ENCODE data around the gene SMIM8. TPM values are rescaled to one million over a fixed set of nuclear protein-coding genes. Genes with fewer than 3 reads are reported as not detected.

The SMIM8 gene
- total RNA-seq, 1 experiment from 2014 or later, result 6.6 TPM

GRCh38 chr6:87293526-87293925 is 28.9 kb upstream of the SMIM8 start:
- H3K27ac ChIP-seq (ENCODE audit: insufficient read length, low read depth, low read length), result no peak overlapping the region
- H3K4me2 ChIP-seq (ENCODE audit: insufficient read depth, insufficient read length, low read length), result no peak overlapping the region
- Mint-ChIP-seq H3K36me3 (ENCODE audit: insufficient read depth in 1 of 3, low read depth in 3 of 3) (no peaks in the 10 kb centered on the region), H3K4me1 (no peaks in the 10 kb centered on the region), H3K9me3 (no peaks in the 10 kb centered on the region), H3K27ac (no peak overlapping the region; a peak in 1 of 7 replicates), H3K27me3 (ENCODE audit: low read depth) (peaks cover 1% of the 10 kb centered on the region; the same call in 1 of the 2 replicates), H3K4me3 (no peak overlapping the region)
- no peak overlapping the region for H2AFZ ChIP-seq (ENCODE audit: low read length)
- H3K56ac ChIP-seq (ENCODE audit: insufficient read length, low read depth, low read length), result no peak overlapping the region
- H3K27me3 ChIP-seq (ENCODE audit: insufficient read depth, low read length), result no peaks in the 10 kb centered on the region
- no peak for DNase-seq
- H3K4ac ChIP-seq (ENCODE audit: low read depth, low read length), result no peak overlapping the region
- H3K9ac ChIP-seq (ENCODE audit: extremely low read depth, insufficient read length, low read length), result no peak overlapping the region
- H3K23ac ChIP-seq (ENCODE audit: insufficient read length, low read depth, low read length), result no peak overlapping the region
- H2BK5ac ChIP-seq (ENCODE audit: insufficient read length, low read length), result no peak overlapping the region
- no peaks in the 10 kb centered on the region for H3K79me1 ChIP-seq (ENCODE audit: insufficient read depth, low read depth, low read length, poor library complexity, severe bottlenecking)
- H3K14ac ChIP-seq (ENCODE audit: insufficient read depth, low read length), result no peak overlapping the region
- TF ChIP-seq, protein P1, sequence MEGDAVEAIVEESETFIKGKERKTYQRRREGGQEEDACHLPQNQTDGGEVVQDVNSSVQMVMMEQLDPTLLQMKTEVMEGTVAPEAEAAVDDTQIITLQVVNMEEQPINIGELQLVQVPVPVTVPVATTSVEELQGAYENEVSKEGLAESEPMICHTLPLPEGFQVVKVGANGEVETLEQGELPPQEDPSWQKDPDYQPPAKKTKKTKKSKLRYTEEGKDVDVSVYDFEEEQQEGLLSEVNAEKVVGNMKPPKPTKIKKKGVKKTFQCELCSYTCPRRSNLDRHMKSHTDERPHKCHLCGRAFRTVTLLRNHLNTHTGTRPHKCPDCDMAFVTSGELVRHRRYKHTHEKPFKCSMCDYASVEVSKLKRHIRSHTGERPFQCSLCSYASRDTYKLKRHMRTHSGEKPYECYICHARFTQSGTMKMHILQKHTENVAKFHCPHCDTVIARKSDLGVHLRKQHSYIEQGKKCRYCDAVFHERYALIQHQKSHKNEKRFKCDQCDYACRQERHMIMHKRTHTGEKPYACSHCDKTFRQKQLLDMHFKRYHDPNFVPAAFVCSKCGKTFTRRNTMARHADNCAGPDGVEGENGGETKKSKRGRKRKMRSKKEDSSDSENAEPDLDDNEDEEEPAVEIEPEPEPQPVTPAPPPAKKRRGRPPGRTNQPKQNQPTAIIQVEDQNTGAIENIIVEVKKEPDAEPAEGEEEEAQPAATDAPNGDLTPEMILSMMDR (conservative IDR thresholded peaks at IDR 0.05), result no peak
- no peak overlapping the region for H4K91ac ChIP-seq (ENCODE audit: insufficient read length, low read depth, low read length)
- no peaks in the 10 kb centered on the region for H3K23me2 ChIP-seq (ENCODE audit: insufficient read length, low read depth, low read length, poor library complexity, severe bottlenecking)
- H4K5ac ChIP-seq (ENCODE audit: insufficient read length, low read depth, low read length), result no peak overlapping the region
- no peak overlapping the region for H2AK5ac ChIP-seq (ENCODE audit: insufficient read length, low read length)
- H2BK120ac ChIP-seq (ENCODE audit: low read depth, low read length, poor library complexity, severe bottlenecking), result no peak overlapping the region
- no peak overlapping the region for H2BK20ac ChIP-seq (ENCODE audit: low read depth, low read length, poor library complexity, severe bottlenecking)
- no peaks in the 10 kb centered on the region for H3K4me1 ChIP-seq (ENCODE audit: insufficient read depth, low read length)
- H3T11ph ChIP-seq (ENCODE audit: low read length), result no peak overlapping the region
- no peak overlapping the region for H3K18ac ChIP-seq (ENCODE audit: insufficient read length, low read depth, low read length)
- no peak overlapping the region for H4K8ac ChIP-seq (replicated peaks; ENCODE audit: insufficient read length, low read depth, low read length)
- no peaks in the 10 kb centered on the region for H3K79me2 ChIP-seq (ENCODE audit: insufficient read depth, low read length)
- H2BK12ac ChIP-seq (ENCODE audit: insufficient read length, low read depth, low read length), result no peak overlapping the region
- H2BK15ac ChIP-seq (ENCODE audit: low read depth, low read length), result no peak overlapping the region
- no peaks in the 10 kb centered on the region for H3K9me3 ChIP-seq (ENCODE audit: control insufficient read depth, low read depth, low read length)
- no CpG with 5 or more reads among the region's 4 CpGs for WGBS (ENCODE audit: extremely low coverage, insufficient read length, low lambda C conversion rate)
- no peaks in the 10 kb centered on the region for H4K20me1 ChIP-seq (ENCODE audit: control insufficient read depth, insufficient read depth, insufficient read length)

Measured in H9 (cell line).